Mesothelial cell of epicardium (in vitro differentiated cells): ENCODE results near the gene OR6K2. TPM values are rescaled to one million over a fixed set of nuclear protein-coding genes. Genes with fewer than 3 reads are reported as not detected.
"Not testable (repeated sequence)": the region's sequence is repeated elsewhere in the genome, so short reads cannot be mapped to it uniquely, and the experiment has no call there.

Source experiments
- DNase-seq, 2 experiments: peaks; one replicate each; pipeline ENCODE4 v3.0.0; 2021; ENCODE audit warnings: low spot score in 2 of 2; ENCODE audit not compliant: unreplicated experiment in 2 of 2
- H3K27ac Mint-ChIP-seq: 2 replicates; pipeline ENCODE4 v1.8.0; 2021; ENCODE audit warnings: mixed read lengths
- H3K27me3 Mint-ChIP-seq: 2 replicates; pipeline ENCODE4 v1.8.0; 2021; ENCODE audit warnings: low read depth, mixed read lengths
- H3K36me3 Mint-ChIP-seq: 2 replicates; pipeline ENCODE4 v1.8.0; 2021; ENCODE audit warnings: mixed read lengths
- H3K4me1 Mint-ChIP-seq: 2 replicates; pipeline ENCODE4 v1.8.0; 2021; ENCODE audit warnings: mixed read lengths
- H3K4me3 Mint-ChIP-seq: 2 replicates; pipeline ENCODE4 v1.8.0; 2021; ENCODE audit warnings: mild to moderate bottlenecking, moderate library complexity, mixed read lengths
- H3K9me3 Mint-ChIP-seq: 2 replicates; pipeline ENCODE4 v1.8.0; 2021; ENCODE audit warnings: mixed read lengths
- CTCF ChIP-seq: fragments of 200-600 bp; sonication (generic); IDR thresholded peaks from one replicate; pipeline ENCODE4 v1.5.0; 2021; ENCODE audit warnings: antibody characterized with exemption; ENCODE audit not compliant: unreplicated experiment
- total RNA-seq: library from RNA; stranded (reverse); gene quantifications from 3 replicates; pipeline ENCODE4 v1.2.1, GENCODE V29; 2021

OR6K2 gene
- total RNA-seq, 1 donor from 2014 or later, result not detected

GRCh38 chr1:158691907-158692306 lies 8.5 kb downstream of the OR6K2 start:
- H3K27me3 Mint-ChIP-seq, result peaks cover 4% of the 10 kb centered on the region
- no peak overlapping the region for H3K27ac Mint-ChIP-seq
- TF ChIP-seq CTCF, result no peak
- no peaks in the 10 kb centered on the region for H3K36me3 Mint-ChIP-seq
- no peak overlapping the region for H3K4me3 Mint-ChIP-seq
- no peak for DNase-seq
- H3K9me3 Mint-ChIP-seq, result no peaks in the 10 kb centered on the region
- no peaks in the 10 kb centered on the region for H3K4me1 Mint-ChIP-seq

DNA sequence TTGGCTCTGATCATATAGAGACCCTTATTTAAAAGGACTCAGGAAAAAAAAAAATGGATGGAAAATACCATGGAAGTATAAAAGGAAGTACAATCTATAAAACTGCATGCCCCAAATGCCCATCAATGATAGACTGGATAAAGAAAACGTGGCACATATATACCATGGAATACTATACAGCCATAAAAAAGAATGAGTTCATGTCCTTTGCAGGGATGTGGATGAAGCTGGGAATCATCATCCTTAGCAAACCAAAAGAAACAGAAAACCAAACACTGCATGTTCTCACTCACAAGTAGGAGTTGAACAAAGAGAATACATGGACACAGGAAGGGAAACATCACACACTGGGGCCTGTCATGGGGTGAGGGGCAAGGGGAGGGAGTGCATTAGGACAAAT lies 9.3 kb downstream of the OR6K2 start:
- H3K36me3 Mint-ChIP-seq, H3K4me3 Mint-ChIP-seq, H3K27me3 Mint-ChIP-seq, H3K27ac Mint-ChIP-seq, H3K9me3 Mint-ChIP-seq, H3K4me1 Mint-ChIP-seq, DNase-seq: not testable (repeated sequence)

- Mint-ChIP-seq H3K27ac (no peak overlapping the region), H3K4me3 (no peak overlapping the region), H3K4me1 (no peaks in the 10 kb centered on the region), H3K9me3 (no peaks in the 10 kb centered on the region), H3K36me3 (no peaks in the 10 kb centered on the region), H3K27me3 (peaks cover 1% of the 10 kb centered on the region)
- DNase-seq, result no peak
- no peak for TF ChIP-seq CTCF
Observed at GRCh38 chr1:158689875-158690274, 10.6 kb downstream of the OR6K2 start.

DNA sequence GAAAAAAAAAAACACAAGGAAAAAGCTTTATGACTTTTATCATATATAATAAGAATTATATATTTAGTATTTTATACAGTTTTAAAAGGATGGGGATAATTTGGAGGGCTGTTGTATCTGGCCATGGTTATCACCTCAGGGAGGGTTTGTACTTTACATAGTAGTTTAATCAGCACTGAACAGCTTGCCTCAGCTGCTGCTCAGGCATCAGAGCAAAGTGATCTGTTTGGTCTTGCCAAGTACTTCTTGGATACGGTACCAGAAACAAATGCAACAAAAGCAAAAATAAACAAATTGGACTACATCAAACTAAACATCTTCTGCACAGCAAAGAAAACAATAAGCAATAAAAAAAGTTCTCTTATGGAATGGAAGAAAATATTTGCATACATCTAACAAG lies 11.3 kb downstream of the OR6K2 start:
- H3K27me3 Mint-ChIP-seq, result no peaks in the 10 kb centered on the region
- no peaks in the 10 kb centered on the region for H3K9me3 Mint-ChIP-seq
- H3K4me1 Mint-ChIP-seq, result no peaks in the 10 kb centered on the region
- no peak overlapping the region for H3K27ac Mint-ChIP-seq
- no peak for DNase-seq
- H3K36me3 Mint-ChIP-seq, result no peaks in the 10 kb centered on the region
- no peak overlapping the region for H3K4me3 Mint-ChIP-seq
- TF ChIP-seq CTCF, result no peak

DNA sequence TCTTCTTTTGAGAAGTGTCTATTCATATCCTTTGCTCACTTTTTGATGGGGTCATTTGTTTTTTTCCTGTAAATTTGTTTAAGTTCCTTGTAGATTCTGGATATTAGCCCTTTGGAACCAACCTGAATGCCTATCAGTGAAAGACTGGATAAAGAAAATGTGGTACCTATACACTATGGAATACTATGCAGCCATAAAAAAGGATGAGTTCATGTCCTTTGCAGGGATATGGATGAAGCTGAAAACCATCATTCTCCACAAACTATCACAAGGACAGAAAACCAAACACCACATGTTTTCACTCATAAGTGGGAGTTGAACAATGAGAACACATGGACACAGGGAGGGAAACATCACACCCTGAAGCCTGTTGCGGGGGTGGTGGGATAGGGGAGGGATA lies 12.1 kb downstream of the OR6K2 start:
- not testable (repeated sequence) for H3K4me3 Mint-ChIP-seq, H3K9me3 Mint-ChIP-seq, DNase-seq

GRCh38 chr1:158687037-158687436 lies 13.4 kb downstream of the OR6K2 start:
- Mint-ChIP-seq H3K9me3 (no peaks in the 10 kb centered on the region), H3K27ac (no peak overlapping the region), H3K4me1 (no peaks in the 10 kb centered on the region), H3K27me3 (peaks cover 6% of the 10 kb centered on the region), H3K36me3 (no peaks in the 10 kb centered on the region), H3K4me3 (no peak overlapping the region)
- TF ChIP-seq CTCF, result no peak
- DNase-seq, result no peak

More for the DNA sequence above, 12.1 kb downstream of the OR6K2 start:
- H3K27ac Mint-ChIP-seq, H3K4me1 Mint-ChIP-seq, H3K36me3 Mint-ChIP-seq, H3K27me3 Mint-ChIP-seq: not testable (repeated sequence)
